Natural killer cell (primary cell): ENCODE measurements around the gene TGFBR2. TPM values are rescaled to one million over a fixed set of nuclear protein-coding genes. Genes with fewer than 3 reads are reported as not detected.

Experiments
- ATAC-seq, 3 donors: fragments of 150-1000 bp in 2 of 3; fragments of 200-7000 bp in 1 of 3; cut with Tn5 transposase; 1 replicate in 1 of 3; 2 replicates in 2 of 3; pipeline ENCODE4 v1.10.0; 2021; ENCODE audit warnings: mild to moderate bottlenecking in 2 of 3, moderate library complexity in 2 of 3
- DNase-seq, 2 donors: peaks; one replicate each; pipeline versions ENCODE4 v3.0.0 to v3.0.0-alpha.2; 2013 to 2021; ENCODE audit warnings: mixed read lengths in 1 of 2
- H3K27ac ChIP-seq: one replicate; pipeline ENCODE4 v1.5.1; 2013; ENCODE audit warnings: mild to moderate bottlenecking, low read length
- H3K27me3 ChIP-seq: one replicate; pipeline ENCODE4 v1.6.1; 2013; ENCODE audit warnings: low read length; ENCODE audit not compliant: control insufficient read depth, insufficient read depth
- H3K36me3 ChIP-seq: one replicate; pipeline ENCODE4 v1.6.1; 2013; ENCODE audit warnings: low read length; ENCODE audit not compliant: control insufficient read depth, insufficient read depth
- H3K4me1 ChIP-seq: one replicate; pipeline ENCODE4 v1.6.1; 2013; ENCODE audit warnings: low read length; ENCODE audit not compliant: control insufficient read depth, insufficient read depth
- H3K4me3 ChIP-seq: one replicate; pipeline ENCODE4 v1.5.1; 2013; ENCODE audit warnings: low read length
- H3K9me3 ChIP-seq: one replicate; pipeline ENCODE4 v1.6.1; 2013; ENCODE audit warnings: low read length; ENCODE audit not compliant: control insufficient read depth, insufficient read depth
- H3K27ac Mint-ChIP-seq, 2 donors: one replicate each; pipeline ENCODE4 v1.8.0; 2022; ENCODE audit warnings: mild to moderate bottlenecking in 2 of 2, mixed read lengths in 2 of 2, moderate library complexity in 1 of 2
- H3K27me3 Mint-ChIP-seq, 2 donors: one replicate each; pipeline ENCODE4 v1.8.0; 2022; ENCODE audit warnings: low read depth in 2 of 2, mixed read lengths in 2 of 2
- H3K36me3 Mint-ChIP-seq: one replicate; pipeline ENCODE4 v1.8.0; 2022; ENCODE audit warnings: mixed read lengths
- H3K4me1 Mint-ChIP-seq, 2 donors: one replicate each; pipeline ENCODE4 v1.8.0; 2022; ENCODE audit warnings: mixed read lengths in 2 of 2
- H3K4me3 Mint-ChIP-seq: one replicate; pipeline ENCODE4 v1.8.0; 2022; ENCODE audit warnings: mild to moderate bottlenecking, moderate library complexity, mixed read lengths
- H3K9me3 Mint-ChIP-seq, 2 donors: one replicate each; pipeline ENCODE4 v1.8.0; 2022; ENCODE audit warnings: mixed read lengths in 2 of 2
- CTCF ChIP-seq: fragments of 200-600 bp; IDR thresholded peaks from one replicate; pipeline ENCODE4 v1.8.0; 2022; ENCODE audit warnings: antibody characterized with exemption
- WGBS: methylation state at CpG from one replicate; pipeline ENCODE4 v1.1.7; 2013; ENCODE audit warnings: missing lambda C conversion rate; ENCODE audit not compliant: insufficient coverage; 5-methylcytosine and 5-hydroxymethylcytosine counted together
- intact Hi-C: fragments of 100-400 bp; cut with micrococcal nuclease; formaldehyde crosslinking; loops from one replicate; pipeline ENCODE4 v1.14.2; 2022
- total RNA-seq, 4 donors: library from RNA; stranded (reverse); fragments of 120-200 nt in 1 of 4; gene quantifications; one replicate each; pipeline versions ENCODE4 v1.2.3 to v1.2.4, GENCODE V29; 2013 to 2022

Gene TGFBR2
- total RNA-seq, 3 donors from 2014 or later (not counting 1 experiment from before 2014, with no cell fraction given), result 70.4 to 113 (median 99.3) TPM

- no peaks in the 10 kb centered on the region for H3K9me3 Mint-ChIP-seq
- ATAC-seq, result no peak
- H3K4me3 Mint-ChIP-seq, result peak overlapping the region; percentile 21
- intact Hi-C loops, result no loop called here
- no peak for TF ChIP-seq CTCF
- H3K27me3 Mint-ChIP-seq, result no peaks in the 10 kb centered on the region
- Histone ChIP-seq H3K27ac (peak overlapping the region; percentile 18), H3K36me3 (peaks cover 22% of the 10 kb centered on the region), H3K27me3 (no peaks in the 10 kb centered on the region), H3K9me3 (no peaks in the 10 kb centered on the region), H3K4me1 (peaks cover 47% of the 10 kb centered on the region), H3K4me3 (no peak overlapping the region)
- DNase-seq, result peak in 1 of 2 donors; percentile 18
- no peaks in the 10 kb centered on the region for H3K36me3 Mint-ChIP-seq
- H3K4me1 Mint-ChIP-seq, result peaks cover 70 to 74% of the 10 kb centered on the region in 2 donors
- peak overlapping the region; percentile 80 to 84 for H3K27ac Mint-ChIP-seq
- 72% methylated on average over 2 of the region's 5 CpGs for WGBS
Observed at GRCh38 chr3:30626443-30627180, 20.2 kb downstream of the TGFBR2 start.

- Histone ChIP-seq H3K27ac (peak overlapping the region; percentile 90), H3K27me3 (no peaks in the 10 kb centered on the region), H3K4me3 (no peak overlapping the region), H3K4me1 (peaks cover 43% of the 10 kb centered on the region), H3K9me3 (no peaks in the 10 kb centered on the region), H3K36me3 (peaks cover 20% of the 10 kb centered on the region)
- DNase-seq (peak in 1 of 2 donors; percentile 46), ATAC-seq (no peak)
- TF ChIP-seq CTCF, result no peak
- intact Hi-C loops, result no loop called here
- Mint-ChIP-seq H3K27me3 (no peaks in the 10 kb centered on the region), H3K27ac (peak overlapping the region; percentile 84 to 98), H3K4me3 (peak overlapping the region; percentile 80), H3K36me3 (no peaks in the 10 kb centered on the region), H3K4me1 (peaks cover 71 to 76% of the 10 kb centered on the region in 2 donors), H3K9me3 (no peaks in the 10 kb centered on the region)
- 61% methylated on average over 4 of the region's 4 CpGs for WGBS
Observed at GRCh38 chr3:30628205-30628900, 22.0 kb downstream of the TGFBR2 start.

GRCh38 chr3:30628901-30629590, 22.6 kb downstream of the TGFBR2 start:
- Mint-ChIP-seq H3K36me3 (no peaks in the 10 kb centered on the region), H3K4me3 (peak overlapping the region; percentile 80), H3K9me3 (no peaks in the 10 kb centered on the region), H3K27me3 (no peaks in the 10 kb centered on the region), H3K4me1 (peaks cover 66 to 71% of the 10 kb centered on the region in 2 donors), H3K27ac (peak overlapping the region; percentile 84 to 98)
- DNase-seq (peak in 1 of 2 donors; percentile 73), ATAC-seq (peak; percentile 10 to 52 (median 24))
- Histone ChIP-seq H3K4me3 (no peak overlapping the region), H3K9me3 (no peaks in the 10 kb centered on the region), H3K27me3 (no peaks in the 10 kb centered on the region), H3K27ac (peak overlapping the region; percentile 90), H3K4me1 (peaks cover 46% of the 10 kb centered on the region), H3K36me3 (peaks cover 21% of the 10 kb centered on the region)
- 70% methylated on average over 5 of the region's 5 CpGs for WGBS
- TF ChIP-seq CTCF, result no peak
- intact Hi-C loops, result loop anchor here (1.0 kb wide), 1 partner anchor 9 kb away; no protein-coding TSS in a partner anchor
